Measurements from ENCODE around the gene CLTB.
"Not testable (repeated sequence)": the region's sequence is repeated elsewhere in the genome, so short reads cannot be mapped to it uniquely, and the experiment has no call there.

Gene CLTB

DNA sequence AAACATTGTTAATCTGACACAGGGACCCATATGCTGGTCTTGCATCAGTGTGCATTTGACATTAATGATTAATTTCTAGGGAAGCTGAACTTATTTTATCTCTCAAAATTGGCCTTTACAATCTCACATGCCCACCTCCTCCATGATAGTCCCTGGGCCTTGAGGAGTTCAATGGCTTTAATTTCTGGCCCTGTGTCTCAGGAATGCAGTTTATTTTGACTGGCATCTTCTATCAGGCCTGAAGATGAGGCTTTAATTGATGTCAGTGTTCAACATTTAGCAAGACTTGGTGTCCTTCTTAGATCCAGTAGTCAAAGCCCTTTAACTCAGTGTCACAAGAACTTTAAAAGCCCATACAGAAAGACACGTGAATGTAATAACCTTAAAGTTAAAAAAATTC lies 10.5 kb upstream of the CLTB start:
- no peak for DNase-seq

DNA sequence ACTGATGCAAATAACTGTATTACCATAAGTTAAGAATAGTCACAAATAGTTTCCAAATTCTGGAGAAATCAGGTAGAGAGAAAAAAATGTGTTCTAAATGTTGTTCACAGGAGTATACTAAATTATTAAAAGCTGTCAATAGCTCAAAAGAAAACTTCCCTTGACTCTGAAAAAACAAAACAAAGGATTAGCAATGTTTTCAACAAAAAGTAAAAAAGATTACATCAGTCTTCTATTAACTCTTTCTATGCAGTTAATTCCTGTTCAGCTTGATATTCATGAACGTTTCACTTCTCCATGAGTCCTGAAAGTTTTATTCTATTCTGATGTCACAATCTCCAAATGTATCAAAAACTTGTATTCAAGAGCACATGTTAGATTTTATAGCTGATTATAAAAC lies 9.5 kb upstream of the CLTB start:
- DNase-seq, result no peak

DNA sequence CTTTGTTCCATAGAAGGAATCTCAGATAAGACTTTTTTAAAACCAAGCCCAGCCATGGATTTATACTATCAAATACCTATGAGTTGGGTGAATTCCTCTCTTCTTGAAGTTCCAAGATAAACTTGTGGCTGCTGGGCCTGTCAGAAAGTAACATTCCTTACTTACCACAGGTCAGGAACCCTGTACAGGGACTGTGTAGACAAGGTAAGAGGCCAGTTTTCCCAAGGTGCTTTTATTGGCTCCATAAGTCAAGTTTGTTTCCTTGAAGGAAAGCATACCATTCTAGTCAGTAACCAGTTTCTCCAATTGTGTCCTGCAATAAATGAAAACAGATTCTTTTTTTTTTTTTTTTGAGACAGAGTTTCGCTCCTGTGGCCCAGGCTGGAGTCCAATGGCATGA lies 8.8 kb upstream of the CLTB start:
- DNase-seq, result no peak

DNA sequence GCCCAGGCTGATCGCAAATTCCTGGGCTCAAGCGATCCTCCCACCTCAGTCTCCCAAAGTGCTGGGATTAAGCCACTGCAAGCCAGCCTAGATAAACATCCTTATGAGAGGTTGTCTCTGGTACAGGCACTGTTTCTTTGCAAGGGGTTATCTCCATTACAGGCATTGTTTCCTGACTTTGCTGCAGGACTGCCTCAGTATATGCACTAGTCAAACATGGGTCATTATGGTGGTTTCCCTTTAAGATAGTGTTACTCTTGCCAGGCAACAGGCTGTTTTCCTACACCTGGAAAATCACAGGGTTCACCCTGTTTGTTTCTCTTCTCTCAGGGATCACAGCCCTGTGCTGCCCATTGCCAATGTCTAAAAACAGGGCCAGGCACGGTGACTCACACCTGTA lies 7.8 kb upstream of the CLTB start:
- DNase-seq, result no peak

DNA sequence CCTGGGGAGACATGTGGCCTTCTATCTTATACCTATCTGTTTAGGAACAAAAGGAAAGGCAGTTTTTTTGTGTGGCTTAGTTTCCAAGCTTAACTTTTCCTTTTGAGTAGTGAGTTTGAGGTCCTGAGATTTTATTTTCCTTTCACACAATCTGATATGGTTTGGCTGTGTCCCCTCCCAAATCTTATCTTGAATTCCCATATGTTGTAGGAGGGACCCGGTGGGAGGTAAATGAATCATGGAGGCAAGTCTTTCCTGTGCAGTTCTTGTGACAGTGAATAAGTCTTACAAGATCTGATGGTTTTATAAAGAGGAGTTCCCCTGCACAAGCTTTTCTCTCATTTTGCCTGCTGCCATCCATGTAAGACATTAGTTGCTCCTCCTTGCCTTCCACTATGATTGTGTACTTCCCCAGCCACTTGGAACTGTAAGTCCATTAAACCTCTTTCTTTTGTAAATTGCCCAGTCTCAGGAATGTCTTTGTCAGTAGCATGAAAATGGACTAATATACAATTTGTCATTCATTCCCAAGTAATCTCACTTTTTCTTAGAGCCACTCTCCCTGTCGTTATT lies 4.7 kb upstream of the CLTB start:
- DNase-seq, result no peak

DNA sequence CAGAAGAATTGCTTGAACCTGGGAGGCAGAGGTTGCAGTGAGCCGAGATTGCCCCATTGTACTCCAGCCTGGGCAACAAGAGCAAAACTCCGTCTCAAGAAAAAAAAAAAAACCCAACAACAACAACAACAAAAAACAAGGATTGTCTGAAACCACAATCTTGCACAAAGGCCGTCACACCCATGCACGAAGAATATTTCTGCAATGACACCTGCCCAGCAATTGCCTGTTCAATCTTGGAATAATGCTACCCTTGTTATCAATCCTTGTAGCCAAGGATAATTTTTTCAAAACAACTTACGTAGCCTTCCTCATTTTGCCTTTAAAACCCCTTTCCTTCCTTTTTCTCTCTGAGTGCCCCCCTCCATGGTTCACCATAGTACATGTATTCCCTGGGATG lies 3.7 kb upstream of the CLTB start:
- no peak for DNase-seq

DNA sequence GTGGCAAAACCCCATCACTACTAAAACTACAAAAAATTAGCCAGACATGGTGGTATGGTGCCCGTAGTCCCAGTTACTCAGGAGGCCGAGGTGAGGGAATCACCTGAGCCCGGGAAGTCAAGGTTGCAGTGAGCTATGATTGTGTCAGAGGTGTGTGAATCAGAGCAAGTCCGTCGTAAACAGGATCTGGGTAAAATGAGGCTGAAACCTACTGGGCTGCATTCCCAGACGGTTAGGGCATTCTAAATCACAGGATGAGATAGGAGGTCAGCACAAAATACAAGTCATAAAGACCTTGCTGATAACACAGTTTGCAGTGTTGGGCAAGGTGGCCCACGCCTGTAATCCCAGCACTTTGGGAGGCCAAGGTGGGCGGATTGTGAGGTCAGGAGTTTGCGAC lies 1.9 kb upstream of the CLTB start:
- no peak for DNase-seq

DNA sequence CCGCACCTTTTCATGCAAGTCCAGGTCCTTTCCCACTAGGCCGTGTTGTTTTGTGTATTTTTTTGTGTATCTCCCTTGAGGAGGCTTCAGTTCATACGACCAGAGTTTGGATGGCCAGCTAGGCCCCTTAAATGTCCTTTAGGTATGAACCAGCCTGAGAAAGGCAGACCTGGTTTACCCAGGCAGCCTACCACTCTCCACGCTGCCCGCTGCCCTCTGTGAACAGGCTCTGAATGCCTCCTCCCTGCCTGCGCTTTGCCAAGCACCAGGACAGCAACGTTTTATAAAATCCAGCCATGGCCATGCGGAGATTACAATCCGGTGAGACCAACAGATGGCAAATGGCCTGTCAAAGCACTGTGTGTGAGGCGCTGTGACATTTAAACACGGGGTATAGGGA lies 626 bp upstream of the CLTB start:
- no peak for DNase-seq

DNA sequence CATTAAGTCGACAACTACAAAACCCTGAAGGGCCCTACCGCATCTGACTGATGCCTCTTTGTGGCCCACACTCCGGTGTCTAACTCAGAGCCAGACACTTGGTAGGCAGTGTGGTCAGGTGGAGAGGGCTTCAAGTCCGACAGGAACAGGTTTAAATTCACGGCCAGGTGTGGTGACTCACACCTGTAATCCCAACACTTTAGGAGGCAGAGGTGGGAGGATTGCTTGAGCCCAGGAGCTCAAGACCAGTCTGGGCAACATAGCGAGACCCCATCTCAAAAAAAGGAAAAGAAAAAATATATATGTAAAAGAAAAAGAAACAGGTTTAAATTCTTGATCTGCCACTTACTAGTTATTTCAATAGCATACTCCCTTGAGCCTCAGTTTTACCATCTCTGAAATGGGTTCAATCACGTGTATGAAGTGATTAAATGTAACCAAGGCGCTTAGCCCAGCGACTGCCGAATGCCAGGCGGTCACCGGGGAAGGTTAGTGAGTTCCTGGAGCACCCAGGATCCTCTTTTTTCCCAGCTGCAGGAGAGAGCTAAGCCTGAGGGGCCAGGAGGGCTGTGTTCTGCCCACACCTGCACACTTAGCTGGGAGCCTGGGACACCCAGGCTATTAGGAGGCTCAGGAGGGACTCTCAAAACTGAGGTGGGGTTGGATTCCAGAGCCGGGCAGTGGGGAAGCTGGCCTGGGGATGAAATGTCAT lies 943 bp downstream of the CLTB start:
- no peak for DNase-seq

DNA sequence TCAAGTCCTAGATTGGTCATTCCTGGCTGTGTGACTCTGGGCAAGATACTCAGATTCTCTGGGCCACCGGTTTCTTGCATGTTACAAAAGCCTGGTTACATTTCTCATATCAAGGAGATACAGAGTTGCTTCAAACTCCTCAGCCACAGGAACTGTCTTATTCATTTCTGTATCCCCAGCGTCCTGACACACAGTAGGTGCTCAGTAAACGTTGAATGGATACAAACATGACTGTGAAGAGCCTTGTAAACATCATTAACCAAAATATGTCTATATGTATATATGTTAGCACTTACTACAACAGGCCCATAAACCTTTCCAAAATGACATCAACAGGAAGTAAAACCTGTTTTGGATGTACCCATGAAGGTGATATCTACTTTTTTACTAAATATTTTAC lies 1.6 kb downstream of the CLTB start:
- DNase-seq, result no peak

DNA sequence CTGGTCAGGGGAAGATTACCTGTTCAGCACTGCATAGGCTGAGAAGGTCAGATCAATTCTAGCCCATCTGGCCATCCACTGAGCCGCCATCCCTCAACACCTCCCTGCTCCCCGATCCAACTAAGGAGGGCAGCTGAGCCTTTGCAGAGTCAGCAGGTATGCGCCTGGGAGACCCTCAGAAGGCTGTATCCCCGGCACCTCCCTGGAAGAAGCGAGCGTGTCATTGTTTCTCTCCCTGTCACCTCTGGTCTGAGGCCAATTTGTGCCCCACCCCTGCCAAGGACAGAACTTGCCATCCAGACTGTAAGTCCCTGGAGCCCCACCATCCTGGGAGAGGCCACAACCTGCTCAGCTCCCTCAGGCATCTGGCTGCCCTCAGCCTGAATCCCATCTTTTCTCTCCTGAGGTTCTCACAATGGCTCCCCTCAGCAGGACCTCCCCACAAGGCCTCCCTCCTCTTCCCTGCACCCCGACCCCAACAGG lies 2.6 kb downstream of the CLTB start:
- no peak for DNase-seq

DNA sequence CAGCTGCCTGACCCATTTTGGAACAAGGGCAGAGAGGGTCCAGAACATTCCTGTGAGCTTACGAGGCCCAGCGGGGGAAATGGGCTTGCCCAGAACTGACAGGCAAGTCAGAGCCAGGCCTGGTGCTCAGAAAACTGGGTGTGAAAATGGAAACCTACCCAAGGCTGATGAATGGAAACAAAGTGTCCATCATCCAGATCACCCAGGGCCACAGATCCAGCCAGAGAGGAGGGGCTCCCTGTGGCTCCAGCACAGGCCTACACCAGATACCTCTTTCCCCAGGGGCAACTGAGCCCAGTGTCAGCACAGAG lies 3.1 kb downstream of the CLTB start:
- no peak for DNase-seq

DNA sequence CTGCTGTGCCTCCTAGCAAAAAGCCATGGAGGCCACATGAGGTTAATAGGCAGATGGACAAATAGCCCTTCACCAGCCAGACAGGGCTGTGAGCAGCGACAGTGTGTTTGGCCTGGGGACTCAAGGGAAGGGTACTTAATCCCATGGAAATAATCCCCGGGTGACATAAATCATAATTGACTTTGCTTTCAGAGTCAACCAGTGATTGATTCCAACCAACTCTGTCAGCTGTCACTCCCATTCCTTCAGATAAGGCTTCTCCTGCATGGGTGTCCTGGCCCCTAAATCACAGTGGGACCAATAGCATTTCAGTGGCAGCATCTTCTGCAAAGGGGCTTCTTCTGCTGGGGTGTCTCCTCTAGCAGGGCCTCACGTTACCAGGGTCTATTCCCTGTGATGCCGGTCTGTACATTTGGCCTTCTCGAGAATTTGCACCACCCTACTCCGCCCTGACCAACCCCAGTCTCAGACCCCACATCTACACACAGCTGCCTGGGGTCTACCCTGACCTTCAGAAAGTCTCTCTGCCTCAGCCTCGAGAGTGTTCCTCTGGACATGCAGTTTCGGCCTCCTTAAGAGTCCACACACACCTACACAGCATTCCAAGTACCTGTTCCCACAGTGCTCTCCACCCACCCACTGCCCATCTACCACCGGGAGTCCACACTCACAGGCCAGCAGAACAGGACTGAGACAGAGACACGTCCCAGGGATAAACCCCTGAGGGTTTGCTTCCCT lies 3.7 kb downstream of the CLTB start:
- no peak for DNase-seq

DNA sequence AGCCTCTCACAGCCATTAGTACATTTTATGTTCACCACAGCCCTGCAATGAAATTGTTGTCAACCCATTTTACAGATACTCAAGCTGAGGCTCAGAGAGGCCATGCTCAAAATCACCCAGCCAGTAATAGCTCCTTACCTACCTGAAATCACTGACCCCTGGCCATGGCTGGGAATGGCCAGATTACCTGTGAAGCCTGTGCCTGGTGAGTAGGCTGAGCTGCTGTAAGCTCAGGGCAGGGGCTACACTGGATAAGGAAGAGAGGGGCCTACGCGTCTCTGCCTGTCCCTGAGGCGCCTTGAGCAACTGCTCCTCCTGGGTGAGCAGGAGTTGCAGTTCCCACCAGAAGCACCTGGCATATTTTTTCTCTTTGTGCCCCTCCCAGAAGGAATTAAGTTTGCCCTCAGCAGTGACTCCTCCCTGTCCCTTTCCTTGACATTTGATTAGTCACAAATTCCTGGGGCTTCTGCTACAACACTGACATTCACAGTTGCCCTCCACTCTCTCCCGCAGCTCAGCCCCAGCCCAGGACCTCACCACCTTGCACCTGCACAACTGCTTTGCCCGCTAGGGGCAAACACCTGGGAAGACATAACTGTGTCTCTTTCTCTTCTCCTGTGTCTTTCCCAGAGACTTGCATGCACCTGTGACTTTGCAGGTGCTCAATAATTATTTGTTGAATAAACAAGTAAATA lies 5.7 kb downstream of the CLTB start:
- DNase-seq, result no peak

DNA sequence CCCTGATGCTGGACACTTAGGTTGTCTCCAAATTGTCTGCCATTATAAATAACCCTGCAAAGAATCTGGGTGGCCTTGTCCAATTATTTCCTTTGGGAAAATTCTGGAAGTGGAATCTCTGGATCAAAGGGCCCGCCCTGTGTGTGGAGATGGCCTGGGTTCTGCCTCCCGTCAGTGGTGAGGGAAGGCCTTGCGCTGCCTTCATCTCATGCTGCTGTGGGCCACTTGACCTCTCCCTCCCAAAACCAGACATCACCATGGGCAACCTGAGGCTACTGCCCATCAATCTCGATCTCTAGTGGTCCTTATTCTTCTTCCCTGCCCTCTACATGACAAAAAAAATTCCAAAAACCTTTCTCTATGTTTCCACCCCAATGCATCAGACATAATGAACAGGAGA lies 6.6 kb downstream of the CLTB start:
- DNase-seq, result no peak

DNA sequence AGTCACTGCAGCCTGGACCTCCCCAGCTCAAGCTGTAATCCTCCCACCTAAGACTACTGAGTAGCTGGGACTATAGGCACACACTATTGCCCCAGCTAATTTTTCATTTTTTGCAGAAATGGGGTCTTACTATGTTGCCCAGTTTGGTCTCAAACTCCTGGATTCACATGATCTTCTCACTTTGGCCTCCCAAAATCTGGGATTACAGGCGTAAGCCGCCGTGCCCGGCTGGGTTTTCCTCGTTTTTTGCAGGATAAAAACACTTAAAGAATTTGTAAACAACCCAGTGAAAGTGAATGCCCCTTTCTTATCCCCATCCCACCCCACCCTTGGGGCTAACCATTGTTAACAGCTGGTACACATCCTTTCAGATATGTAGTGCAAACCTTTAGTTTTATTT lies 7.7 kb downstream of the CLTB start:
- no peak for DNase-seq

DNA sequence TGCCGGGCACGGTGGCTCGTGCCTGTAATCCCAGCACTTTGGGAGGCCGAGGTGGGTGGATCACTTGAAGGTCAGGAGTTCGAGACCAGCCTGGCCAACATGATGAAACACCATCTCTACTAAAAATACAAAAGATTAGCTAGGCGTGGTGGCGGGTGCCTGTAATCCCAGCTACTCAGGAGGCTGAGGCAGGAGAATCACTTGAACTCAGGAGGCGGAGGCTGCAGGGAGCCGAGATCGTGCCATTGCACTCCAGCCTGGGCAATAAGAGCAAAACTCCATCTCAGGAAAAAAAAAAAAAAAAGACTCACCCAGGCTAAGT lies 8.1 kb downstream of the CLTB start:
- DNase-seq, result not testable (repeated sequence)

DNA sequence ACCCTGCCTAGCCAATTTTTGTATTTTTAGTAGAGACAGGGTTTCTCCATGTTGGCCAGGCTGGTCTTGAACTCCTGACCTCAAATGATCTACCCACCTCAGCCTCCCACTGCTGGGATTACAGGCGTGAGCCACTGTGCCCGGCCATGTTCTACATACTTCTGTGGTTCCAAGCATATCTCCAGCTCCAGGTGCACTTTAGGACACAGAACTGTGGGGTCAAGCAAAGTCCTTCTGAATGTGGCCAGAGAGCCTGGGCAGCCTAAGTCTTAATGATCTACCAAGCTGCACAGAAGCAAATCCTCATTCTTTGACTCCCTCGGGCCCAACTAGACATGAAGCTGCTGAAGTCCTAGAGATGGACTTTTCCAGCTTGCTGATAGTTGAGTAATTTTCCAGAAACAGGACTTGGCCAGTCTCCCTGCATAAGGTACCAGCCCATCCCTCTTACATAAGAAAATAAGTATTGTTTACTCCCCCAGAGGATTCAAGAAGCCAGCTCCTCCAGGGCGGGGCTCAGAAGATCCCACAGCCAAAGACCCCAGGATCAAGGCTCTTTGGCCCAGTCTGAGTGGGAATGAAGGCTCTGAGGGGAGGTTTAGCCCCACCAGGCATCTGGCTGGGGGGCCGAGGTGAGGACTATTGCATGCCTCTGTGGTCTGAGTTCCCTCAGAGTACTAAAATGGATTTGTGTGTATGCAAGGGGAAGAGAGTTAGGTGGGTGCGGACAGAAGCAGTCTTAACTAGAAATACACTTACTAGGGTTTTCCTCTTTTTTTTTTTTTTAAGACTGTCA lies 8.7 kb downstream of the CLTB start:
- DNase-seq, result no peak

DNA sequence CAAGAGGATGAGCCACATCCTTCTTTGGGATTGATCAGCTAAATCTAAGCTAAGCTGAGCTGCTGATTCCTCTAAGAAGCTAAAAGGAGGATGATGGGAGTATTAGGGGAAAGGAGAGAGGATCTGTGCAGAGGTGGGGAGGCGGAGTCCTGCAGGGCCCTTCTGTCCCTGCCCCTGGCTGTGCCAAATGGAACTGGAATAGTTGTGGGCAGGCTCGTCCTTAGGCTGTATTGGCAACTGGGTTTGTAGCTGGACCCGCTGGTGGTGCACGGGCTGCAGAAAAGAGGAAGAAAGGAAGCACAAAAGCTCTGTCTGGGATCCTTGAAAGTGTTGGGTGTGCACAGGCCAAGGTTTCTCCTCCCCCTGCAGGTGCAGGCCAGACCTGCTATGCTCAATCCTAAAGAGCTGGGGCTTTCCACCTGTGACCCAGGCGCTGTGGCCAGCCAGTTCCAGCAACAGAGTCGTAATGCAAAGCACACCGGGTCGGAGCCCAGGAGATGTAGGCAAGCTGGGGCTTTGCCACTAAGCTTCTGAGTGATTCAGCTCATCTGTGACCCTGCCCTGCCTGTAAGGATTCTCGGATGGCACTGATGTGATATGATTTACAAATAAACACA lies 9.8 kb downstream of the CLTB start:
- DNase-seq, result no peak

DNA sequence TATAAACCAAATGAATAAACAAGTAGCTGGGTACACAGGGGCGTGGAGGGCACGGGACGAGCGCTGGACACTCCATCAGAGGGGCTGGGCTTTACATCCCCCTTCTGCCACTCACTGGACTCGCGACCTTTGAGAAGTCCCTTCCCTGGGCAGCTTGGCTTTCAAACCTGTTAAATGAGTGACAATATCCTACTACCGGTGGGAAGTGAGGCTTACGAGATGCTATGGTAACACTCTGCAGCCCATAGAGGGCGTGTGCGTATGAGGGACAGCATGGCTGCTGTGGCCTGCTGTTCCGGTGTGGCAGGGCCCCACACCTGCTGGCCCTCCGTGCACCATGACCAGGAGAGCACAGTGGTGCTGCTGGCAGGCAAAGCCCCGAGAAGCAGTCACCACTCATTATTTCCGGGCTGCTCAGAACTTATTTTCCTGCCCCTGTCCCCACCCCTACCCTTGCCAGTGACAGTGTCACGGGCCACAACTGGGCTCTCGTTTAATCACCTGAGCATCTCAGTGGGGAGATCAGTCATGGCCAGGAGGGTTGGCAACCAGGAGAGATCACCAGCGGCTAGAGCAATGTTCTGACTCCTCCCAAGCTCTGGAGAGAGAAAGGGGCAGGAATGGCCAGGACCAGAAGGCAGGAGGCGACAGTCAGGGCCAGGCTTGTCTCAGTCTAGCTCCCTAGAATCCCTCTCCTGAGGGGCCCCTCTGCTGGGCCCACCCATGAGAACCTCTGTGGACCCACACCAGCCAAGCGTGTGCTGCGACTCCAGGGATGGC lies 10.5 kb downstream of the CLTB start:
- DNase-seq, result no peak

DNA sequence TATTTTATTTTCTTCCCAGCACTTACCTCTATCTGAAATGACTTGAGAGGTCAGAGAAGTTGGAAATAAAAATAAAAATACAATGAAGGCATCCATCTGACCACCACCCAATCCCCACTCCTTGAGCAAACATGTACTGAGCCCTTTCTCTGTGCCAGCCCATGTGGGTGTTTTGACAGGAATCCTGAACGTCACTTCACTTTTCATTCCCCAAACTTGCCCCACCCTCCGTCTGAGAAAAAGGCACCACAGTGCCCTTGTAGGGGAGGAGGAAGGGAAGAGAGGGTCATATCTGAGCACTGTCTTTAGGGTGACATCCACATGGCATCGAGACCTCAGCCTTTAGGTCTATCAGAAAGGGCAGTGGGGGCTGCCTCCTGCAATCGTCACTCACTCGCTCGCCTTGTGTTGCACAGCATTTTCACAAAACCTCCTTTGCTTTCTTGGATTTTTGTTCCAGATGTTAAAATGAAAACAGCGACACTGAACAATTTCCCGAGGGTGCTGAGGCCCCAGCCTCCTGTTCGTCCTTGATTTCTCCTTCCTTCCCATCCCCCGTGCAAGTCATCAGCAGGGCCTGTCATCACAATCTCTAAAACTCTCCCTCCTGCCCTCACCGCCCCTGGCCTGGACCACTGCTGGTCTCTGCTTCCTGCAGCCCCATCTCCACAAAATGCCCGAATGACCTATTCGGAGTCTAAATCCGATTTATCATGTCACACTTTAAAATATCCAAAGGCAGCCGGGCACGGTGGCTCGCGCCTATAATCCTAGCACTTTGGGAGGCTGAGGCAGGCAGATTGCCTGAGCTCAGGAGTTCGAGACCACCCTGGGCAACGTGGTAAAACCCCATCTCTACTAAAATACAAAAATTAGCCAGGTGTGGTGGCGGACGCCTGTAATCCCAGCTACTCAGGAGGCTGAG lies 14.8 kb downstream of the CLTB start:
- DNase-seq, result no peak

All from NCI-H748 treated with DMSO at 0.1 percent for 48 hours (cell line).